Fibroblast of skin of abdomen (primary cell): Measurements from ENCODE around the gene CD93.

Experiments used
- DNase-seq: peaks from one replicate; pipeline ENCODE4 v3.0.0-alpha.2; 2013

The CD93 gene

DNA sequence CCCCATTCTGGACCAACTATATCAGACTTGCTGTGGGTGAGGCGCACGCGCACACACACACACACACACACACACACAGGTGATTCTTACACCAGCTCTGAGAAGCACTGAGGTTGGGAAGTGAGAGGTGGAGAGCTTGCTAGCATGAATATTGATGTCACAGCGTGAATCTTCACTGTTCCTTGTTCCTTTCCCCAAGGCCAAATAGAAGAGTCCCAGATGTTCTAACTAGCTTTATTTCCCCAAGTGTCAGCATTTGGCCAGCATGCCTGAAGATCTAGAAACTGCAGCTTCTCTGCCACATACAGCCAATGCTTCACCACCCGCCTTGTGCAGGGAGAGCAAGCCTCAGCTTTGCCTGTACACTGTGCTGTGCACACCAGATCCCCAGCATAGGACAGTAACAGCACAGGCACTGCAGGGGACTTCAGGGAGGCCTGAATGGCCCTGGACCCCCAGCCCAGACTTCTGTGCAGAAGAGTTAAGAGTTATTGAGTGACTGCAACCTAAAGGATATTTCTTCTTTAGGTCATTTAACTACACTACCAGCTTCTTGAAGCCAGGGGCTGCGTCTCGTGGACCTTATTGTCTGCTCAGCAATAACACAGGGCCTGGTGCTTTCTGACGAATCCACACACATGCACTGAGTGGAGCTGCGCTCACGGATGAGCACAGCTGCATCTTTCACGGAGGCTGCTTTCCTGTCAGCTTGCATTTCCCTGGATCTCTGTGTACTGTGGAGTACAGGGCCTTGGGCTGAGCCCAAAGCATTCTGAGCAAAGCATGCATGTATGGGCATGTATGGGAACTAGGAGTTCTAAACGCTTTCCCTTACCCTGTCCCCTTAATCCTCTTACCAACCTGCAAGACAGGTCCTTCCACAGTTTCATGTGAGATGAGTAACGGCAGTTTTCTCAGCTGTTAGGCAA is 13.9 kb upstream of the CD93 start:
- DNase-seq, result no peak

DNA sequence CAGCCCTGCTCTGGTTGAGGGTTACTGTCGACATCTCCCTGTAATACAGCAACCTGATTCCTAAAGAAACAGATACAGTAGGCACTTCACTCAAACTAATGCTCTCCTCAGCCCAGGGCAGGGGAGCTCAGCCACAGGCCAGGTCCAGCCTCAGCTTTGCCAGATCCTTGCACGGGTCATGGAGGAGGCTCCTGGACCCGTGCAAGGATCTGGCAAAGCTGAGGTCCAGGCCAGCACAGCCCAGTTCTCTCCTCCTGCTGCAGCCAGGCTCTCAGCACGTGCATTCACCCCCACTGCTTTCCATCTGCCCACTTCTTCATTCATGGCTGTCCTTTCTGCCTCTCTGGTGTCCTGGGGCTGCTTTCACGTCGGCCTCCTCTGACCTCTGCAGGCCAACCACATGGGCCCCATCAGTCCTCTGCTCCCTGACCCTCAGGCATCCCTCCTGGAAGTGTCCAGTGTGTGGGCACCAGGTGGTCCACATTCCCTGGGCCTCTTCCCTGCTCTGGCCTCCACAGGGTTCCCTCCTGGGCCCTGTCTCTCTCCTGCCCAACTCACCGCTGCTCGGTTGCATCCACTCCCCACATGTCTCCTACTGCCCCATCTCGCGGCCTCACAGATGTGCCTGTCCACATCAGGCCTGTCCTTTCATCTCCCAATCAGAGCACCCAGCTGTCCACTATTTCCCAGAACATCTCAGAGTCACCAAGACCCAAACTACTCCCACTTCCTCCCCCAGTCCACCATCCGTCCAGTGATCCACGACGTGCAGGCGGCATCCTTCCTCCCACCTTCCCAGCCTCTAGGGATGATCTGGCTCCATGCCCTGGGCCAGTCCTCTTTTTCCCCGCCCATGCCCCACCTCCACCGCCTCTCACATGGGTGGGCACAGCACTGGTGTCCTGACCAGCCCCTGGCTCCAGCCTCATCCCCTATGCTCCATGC is 11.8 kb upstream of the CD93 start:
- DNase-seq, result no peak

GRCh38 chr20:23096986-23097520 is 10.9 kb upstream of the CD93 start:
- DNase-seq, result no peak

DNA sequence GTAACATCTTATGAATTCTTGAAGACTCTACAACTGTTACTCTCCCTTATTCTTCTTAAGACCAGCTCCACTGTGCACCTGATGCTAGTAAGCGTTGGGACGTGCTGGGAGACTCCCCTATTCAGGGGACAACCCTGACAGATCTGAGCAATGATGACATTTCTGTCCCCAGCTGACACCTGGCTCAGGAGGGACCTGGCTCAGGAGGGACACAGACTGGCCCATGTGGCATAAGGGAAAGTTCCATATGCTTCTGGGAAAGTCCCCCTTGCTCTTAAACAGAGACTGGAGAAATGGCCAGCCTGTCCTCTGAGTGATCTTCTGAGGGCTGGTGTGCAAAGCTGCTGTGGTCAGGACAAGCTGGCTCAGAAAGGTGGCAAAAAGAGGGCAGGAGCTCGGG is 10.0 kb upstream of the CD93 start:
- no peak for DNase-seq

DNA sequence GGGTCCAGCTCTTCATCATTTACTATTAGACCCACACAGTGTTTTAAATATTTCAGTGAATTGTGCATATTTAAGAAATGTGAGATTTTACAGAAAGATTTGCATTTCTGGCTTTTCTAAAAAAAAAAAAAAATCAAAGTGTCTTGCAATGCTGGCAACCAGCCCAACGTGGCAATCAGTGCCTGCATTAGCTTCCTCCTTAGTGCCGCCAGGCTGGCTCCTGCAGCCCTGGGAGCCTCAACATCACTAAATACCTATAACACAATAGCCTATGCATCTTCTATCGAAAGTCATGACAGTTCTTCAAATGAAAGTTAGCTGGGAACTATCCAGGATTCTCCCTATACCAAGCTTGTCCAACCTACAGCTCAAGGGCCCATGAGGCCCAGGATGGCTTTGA is 9.4 kb upstream of the CD93 start:
- DNase-seq, result no peak

GRCh38 chr20:23094927-23095326 is 8.8 kb upstream of the CD93 start:
- no peak for DNase-seq

DNA sequence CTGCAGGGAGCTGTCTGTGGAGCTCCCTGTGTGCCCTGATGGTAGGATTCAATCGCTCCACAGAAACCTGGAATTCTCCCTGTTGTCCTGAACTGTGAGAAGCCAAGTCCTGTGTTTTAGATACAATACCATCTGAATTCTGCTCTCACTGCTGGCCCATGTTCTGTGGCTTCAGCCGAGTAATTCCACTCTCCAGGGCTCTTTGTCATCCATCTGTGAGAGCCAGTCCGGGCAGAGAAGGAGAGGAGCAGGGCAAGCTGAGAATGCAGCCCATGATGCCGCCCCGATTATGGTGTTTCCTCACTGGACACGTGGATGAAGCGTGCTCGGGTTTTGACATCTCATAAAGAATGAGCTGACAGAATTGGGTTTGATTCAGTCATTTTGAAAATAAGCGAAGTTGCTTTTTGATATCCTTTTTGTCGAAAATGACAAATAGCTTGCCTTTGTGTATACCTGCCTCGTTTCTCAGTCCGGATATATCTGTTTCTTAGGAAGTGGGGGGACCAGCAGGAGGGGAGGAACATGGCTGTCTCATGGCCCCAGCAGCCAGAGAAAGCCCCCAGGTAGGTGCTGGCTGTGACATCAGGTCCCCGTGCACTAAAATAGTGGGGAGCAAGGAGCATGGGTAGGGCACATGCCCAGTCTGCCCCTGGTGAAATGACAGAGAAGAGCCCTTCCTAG is 8.2 kb upstream of the CD93 start:
- DNase-seq, result no peak

- no peak for DNase-seq
Observed at GRCh38 chr20:23093613-23094012, 7.5 kb upstream of the CD93 start.

DNA sequence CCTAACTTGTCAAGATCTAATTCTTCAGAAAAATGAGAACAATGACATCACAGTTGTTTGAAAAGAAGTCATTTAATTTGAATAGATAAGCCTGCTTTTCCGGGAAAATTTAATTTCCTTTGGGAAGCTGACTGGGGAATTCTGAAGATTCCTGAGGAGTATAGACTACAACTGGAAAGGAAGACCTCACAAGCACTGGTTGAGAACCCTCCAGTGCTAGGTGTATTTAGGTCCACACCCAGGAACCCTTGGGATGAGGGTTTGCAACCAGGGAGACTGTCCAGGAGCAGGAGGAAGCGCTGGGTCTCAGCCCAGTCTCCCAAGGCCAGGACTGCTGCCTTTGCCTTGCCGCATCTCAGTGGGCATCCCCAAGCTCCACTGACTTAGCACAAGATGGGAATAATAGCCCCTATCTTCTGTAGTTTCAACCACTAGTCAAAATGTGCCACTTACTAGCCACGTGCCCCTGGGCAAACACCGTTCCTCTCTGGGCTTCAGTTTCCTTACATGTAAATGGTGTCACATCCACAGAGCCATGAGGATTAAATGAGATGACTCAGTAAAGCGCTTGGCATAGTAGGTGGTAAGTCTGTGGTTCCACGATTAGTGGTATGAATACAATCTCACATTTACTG is 6.9 kb upstream of the CD93 start:
- DNase-seq, result no peak

GRCh38 chr20:23092384-23092756 is 6.2 kb upstream of the CD93 start:
- no peak for DNase-seq

DNA sequence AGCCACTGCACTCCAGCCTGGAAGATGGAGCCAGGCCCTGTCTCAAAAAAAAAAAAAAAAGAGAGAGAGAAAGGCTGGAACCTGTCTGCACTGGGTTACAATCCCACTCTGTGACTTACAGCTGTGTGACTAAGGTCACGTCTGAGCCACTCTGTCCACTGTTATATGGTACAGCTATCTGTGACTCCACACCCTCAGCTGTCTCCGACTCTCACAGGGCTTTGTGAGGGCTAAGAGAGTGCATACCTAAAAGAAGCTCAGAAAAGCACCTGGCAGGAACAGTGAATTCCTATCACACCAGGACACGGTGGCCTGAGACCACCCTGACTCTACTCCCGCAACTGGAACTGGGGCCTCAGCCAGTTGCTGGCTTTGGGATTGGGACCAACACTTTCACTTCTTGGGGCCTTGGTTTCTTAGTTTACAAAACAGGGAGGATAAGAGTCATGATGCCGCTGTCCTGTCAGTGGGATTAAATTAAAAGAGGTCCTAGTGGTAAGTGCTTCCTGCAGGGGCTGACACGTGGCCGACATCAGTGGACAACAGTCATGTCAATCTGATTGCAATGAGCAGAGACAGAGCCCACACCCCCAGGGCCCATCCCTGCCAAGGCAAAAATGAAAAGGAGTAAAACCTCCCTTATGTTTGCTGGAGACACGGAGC is 5.7 kb upstream of the CD93 start:
- no peak for DNase-seq

DNA sequence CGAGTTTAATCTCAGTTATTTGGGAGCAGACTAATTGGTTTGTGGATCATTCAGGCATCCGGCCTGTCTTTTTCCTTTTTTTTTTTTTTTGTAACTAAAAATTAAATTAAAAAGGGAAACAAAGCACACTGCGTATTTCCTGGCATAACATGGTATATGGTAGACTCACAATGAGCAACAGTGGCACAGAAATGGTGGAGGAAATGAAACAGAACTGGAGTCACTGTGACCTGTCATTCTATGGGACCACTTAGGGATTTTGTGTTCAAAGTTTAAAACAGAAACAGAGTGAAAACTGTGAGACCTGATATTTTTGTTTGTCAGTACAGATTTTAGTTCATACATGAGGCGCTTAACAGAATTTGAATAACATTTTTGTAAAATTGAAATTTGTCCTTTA is 4.8 kb upstream of the CD93 start:
- no peak for DNase-seq

DNA sequence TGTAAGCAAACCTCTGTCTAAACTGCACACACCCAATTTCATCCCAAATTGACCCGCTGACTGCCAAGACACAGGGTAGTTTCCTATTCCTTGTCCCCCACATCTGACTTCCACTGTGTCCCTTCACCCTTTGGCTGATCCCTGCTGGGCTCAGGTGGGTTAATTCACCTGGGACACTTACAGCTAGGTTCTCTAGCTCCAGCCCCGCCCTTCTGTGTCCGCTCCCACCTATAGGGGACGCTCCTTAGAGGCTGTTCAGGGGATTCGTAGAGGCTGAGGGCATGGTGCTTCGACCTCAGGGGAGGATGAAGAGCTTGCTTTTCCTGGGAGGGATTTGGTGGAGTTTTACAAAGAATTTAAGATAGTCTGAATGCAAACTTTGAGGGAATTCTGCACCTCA is 4.0 kb upstream of the CD93 start:
- no peak for DNase-seq

DNA sequence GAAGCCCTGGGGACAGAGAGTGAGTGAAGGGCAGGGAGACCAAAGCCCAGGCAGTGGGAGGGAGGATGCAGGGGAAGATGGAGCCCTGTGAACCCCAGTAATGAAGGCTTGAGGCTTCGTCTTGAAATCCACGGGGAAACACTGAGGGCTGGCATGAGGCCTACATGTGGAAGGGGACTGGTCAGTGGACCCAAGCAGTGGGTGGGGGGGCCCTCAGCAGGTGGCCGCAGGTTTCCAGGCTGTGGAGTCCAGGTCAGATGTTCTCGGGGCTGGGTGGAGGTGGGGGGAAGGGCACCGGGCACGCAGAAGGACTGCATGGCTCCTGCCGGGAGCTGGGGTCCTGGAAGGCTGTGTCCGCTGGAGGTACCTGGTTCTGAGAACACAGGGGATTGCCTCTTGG is 2.7 kb upstream of the CD93 start:
- no peak for DNase-seq

DNA sequence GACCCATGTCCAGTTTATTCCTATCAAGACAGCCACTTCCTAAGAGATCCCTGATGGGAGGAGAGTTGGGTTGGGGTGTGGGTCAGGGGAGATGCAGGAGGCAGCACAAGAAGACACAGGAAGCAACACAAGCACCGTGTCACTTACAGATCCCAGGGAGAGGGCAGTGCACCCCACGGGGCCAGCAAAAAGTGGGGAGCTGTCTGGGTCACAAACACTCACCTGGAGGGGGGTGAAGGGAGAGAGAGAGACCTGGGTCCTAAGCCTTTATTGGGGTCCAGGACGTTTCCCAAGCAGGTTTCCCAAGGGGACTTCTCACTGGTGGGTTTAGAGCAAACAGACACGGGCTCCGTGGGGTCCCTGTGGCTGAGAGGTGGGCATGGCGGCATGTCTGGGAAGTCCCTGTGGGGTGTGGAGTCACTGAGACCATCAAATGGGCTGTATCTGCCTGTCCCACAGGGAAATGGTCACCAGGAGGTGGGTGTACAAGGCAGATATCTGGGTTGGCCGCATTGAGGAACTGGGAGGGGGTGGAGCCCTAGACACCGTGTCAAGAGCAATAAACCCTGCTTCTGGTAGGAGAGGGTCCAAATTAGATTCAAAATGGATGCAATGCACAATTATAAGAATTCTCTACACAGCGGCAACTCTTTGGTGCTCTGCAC is 1.6 kb upstream of the CD93 start:
- DNase-seq, result no peak

- DNase-seq, result no peak
Observed at GRCh38 chr20:23086931-23087411, 847 bp upstream of the CD93 start.

DNA sequence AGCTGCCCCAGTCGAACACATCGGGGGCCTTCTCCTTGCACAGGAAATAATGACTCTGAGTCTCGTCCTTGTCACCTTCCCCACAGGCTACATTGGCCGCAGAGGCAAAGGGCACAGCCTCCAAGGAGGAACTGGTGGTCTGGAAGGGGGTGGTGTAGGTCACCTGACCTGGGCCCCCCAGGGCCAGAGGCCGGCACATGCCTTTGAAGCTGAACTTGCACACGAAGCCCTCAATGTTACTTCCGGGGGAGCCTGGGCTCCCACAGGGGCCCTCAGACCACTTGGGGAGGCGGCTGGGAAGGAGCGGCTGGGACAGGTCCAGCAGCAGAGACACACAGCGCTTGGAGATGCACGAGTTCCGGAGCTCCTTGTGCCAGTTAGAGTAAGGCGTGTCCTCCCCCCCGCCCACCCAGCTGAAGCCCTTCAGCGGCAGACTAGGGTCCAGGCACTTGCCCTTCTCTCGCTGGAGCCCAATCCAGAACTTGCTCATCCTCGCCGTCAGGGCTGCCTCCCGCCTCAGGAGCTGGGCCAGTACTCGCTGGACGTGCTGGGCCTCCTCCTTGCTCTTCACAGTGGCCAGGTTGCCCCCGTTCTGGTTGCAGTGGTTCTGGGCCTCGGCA is 578 bp downstream of the CD93 start:
- DNase-seq, result no peak

GRCh38 chr20:23084845-23085365 is 1.2 kb downstream of the CD93 start:
- no peak for DNase-seq

DNA sequence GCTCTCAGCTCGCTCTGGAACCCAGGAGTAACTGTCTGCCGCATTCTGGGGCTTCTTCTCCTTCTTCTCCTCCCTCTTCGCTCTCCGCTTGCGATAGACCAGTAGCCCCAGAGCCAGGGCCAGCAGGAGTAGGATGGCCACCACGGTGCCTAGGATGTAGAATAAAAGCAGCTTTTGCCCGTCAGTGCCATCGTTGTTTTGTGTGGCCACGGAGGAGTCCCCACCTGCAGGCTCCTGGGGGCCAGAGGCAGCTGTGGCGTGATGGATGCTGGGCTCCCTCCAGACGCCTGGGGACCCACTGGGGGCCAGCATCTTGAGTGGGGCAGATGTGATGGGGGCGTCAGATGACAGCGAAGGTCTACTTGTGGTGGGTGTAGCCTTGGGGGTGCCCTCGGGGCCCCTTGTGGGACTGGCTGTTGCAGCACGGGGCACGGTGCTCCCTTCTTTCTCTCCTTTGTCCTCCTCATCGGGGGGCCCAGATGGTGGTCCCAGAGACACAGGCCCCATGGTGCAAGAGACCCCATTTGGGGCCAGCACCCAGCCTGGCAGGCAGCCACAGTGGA is 1.8 kb downstream of the CD93 start:
- no peak for DNase-seq
